ENCODE measurements around the gene NINJ2.

DNA sequence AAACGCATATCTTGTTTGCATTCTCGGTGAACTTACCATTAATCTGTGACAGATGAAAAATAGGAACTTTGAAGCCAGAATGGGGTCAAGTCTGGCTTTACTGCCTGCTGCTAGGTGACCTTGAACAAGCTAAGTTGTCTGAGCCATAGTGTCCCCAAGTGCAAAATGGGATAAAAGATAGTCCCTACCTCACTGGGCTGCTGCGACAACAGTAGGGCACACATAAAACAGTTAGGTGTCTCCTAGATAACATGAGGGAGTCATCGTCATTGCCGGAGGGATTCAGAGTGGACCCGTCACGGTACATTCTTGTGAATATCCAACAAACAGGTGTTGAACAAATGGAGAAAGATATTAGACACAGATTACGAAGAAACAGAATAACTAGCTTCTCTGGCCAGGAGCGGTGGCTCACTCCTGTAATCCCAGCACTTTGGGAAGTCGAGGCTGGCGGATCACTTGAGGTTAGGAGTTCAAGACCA, 71.2 kb downstream of the NINJ2 start:
- TF ChIP-seq CTCF (IDR thresholded peaks at IDR 0.05) (no peak), POLR2A (IDR thresholded peaks at IDR 0.05) (no peak), EP300 (IDR thresholded peaks at IDR 0.05) (no peak)

Measured in ovary (tissue), 3 donors.